Amniotic epithelial cell (primary cell): Measurements from ENCODE around the gene ARNT2.
A peak's percentile ranks its signal among the peaks of the same experiment; 100 is the strongest.

Experiments
- DNase-seq: peaks from one replicate; pipeline ENCODE4 v3.0.0-alpha.2; 2010; ENCODE audit warnings: low read depth

The ARNT2 gene

DNA sequence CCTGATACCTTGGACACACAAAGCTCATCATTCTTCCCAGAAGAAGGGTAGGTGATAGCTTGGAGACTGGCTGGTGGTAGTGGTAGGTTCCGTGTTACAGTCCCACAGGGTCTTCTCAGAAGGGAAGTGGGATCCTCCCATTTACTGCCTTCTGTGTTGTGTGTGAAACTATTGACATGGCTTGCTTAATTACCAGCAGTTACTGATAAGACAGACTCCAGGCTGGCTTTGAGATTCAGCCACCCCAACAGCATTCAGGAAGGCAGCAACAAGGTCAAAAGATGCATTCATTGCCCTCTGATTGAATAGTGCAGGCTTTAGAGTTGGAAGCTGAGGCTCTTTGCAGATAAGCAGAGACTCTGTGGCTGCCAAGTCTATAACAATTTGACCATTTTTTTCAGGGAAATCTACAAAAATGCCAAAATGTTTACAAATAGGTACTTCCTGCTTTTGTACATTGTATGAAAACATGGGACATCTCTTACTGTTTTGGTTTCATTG lies 7.7 kb downstream of the ARNT2 start:
- no peak for DNase-seq

- no peak for DNase-seq
These were observed 10.6 kb downstream of the ARNT2 start for GRCh38 chr15:80414546-80415357.

- DNase-seq: no peak
These were observed 11.1 kb downstream of the ARNT2 start for GRCh38 chr15:80415358-80415670.

GRCh38 chr15:80416702-80417101 lies 12.5 kb downstream of the ARNT2 start:
- no peak for DNase-seq

GRCh38 chr15:80418892-80419537 lies 14.8 kb downstream of the ARNT2 start:
- peak; percentile 61 for DNase-seq

DNA sequence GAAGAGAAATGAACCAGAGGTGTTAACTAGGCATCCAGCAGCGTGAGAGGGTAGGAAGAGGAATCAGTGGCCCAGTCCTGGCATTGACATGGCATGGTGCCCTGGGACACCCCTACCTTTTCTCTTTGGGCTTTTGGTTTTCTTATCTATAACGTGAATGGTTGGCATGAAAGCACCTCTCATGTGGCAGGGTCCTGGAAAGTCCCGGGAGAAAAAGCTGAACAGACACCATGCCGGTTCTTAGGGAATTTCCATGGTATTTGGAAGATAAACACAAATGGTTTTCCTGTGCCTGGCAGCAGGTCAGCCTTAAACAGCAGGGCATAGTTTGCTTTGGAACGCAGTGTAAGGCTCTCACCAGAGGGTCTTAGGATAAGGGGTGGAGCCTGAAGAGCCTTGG lies 15.4 kb downstream of the ARNT2 start:
- DNase-seq: peak; percentile 16

DNA sequence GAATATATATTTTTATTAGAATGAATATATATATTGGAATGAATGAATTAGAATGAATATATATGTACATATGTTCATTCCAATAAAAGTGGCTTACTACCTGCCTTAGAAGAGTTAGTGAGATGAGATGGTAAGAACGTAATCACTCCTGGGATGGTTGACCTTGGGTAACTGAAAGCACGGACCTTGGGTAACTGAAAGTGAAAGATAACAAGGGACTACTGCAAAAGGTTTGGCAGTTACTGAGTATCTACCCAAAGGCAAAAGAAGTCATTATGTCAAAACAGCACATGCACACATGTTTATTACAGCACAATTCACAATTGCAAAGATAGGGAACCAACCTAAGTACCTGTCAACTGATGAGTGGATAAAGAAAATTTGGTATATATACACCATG lies 16.5 kb downstream of the ARNT2 start:
- no peak for DNase-seq

GRCh38 chr15:80423215-80423614 lies 19.0 kb downstream of the ARNT2 start:
- DNase-seq: peak; percentile 65

- DNase-seq: no peak
These were observed 20.2 kb downstream of the ARNT2 start for GRCh38 chr15:80424381-80424780.

DNA sequence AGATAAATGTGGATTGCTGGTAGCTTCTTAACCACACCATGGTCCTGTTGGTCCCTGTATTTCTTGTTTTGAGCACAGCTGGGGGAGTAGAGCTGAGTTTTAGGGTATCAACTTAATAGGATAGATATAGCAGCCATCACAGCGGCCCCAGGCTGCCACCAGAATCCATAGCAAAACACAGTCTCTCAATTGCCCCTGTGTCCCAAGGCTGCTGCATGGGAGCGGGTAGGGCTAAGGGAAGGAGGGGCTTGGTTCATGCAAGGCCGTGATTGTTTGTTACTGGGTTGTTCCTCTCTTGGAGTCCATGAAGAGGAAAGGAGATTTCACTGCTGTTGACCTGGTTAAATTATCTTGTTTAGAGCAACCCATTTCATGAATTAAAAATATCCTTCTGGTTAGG lies 22.1 kb downstream of the ARNT2 start:
- DNase-seq: no peak

DNA sequence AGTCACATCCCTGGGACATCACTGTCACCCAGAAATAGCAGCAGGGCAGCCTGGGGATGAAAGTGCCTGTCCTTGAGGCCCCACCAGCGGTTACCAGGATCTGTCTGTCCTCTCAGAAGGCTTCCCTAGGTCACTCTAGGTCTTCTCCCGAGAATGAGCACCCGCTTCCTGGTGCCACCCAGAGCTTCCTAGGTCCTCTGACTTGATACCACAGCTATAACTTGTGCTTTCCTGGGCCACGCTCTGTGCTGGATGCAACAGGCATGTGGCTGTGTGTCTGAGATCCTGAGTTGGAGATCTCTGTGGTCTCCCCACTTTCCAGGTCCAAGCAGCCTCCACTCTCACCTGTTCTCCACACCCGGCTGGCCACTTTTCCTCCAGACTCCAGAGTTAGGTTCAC lies 25.8 kb downstream of the ARNT2 start:
- no peak for DNase-seq

GRCh38 chr15:80431635-80432344 lies 27.6 kb downstream of the ARNT2 start:
- no peak for DNase-seq

DNA sequence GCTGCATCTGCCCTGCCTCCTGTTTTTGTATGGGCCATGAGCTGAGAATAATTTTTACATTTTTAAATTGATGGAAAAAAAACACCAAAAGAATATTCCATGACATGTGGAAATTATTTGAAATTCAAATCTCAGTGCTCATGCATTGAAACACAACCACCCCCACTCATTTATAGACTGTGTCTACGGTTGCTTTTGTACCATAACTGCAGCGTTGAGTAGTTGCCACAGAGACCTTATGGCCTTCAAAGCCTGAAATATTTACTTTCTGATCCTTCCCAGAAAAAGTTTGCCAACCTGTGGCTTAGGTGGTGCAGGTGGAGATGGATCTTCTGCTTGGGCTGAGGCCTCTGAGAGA lies 28.1 kb downstream of the ARNT2 start:
- no peak for DNase-seq

DNA sequence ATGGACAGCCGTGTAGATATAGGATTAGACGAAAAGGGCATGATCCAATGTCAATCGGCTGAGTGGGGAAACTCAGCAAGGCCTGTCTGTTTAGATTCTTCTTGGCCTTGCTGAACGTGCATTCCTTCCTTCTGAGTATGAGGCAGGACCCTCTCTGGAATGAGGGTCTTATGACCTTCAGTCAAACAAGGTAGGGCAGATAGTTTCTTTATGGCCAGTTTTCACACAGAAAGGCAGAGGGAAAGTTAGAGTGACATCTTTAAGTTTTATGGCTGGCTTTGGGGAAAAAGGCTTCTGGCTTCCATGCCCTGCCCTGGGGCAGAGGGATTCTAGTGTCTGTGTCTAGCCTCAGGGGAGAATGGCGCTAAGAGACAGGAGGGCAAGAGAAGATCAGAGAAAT lies 29.7 kb downstream of the ARNT2 start:
- no peak for DNase-seq

- no peak for DNase-seq
These were observed 30.9 kb downstream of the ARNT2 start for GRCh38 chr15:80434926-80435720.

DNA sequence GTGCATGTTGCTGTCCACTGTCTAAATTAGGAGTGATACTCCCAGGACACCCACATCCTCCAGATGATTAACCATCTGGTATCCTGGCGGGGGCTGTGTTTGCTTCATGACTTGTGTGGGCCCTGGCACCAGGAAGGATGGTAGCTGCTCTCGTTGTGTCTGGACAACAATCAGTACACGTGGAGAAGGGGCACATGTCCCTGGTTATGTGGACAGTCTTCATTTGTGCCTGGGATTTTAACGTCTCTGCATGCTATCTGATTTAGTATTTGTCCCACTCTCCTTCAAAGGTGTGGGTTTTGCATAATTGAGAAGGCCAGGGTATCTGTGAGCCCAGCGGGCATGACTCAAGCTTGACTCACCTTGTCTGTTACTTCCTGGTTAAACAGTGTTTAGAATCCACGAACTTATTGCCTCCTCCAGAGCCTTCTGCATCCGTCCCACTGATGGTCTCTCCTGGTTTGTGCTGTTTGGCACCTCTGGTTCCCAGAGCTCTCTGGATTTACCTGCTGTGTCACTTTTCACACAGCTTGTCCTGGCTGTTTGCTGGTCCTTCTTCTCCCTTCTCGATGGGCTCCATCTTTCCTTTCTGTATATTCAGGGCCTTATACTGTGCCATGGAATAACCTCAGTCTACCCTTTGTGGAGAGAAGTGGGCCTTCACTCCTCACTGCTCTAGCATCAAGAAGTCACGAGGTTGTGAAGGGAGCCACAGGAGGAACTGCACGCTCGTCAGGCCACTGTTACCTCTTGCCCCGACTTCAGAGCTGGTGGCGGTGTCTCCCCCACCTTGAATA lies 32.5 kb downstream of the ARNT2 start:
- peak; percentile 56 for DNase-seq

DNA sequence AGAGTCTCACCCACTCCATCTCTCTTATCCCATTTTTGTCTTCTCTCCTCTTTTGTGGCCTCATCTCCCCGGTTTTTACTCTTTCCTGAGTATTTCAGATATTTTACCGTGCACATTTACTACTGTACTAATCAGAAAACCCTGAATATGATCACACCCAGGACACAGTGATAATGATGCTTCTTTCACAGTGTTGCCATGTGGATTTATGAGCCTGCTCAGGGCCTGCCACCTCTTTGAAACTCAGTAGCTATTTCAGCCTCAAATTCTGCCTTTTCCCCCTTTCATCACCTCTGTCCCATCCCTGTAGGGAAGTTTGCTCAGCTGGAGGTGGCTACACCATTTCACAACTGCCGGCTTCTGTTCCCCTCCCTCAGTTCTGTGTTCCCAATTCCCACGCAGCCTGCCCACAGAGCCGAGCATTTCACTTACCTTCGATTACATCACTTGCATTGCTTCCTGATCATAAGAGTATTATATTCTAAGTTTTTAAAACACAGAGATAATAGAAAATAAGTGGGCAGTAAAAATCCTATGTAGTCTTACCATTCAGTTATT lies 33.2 kb downstream of the ARNT2 start:
- no peak for DNase-seq

DNA sequence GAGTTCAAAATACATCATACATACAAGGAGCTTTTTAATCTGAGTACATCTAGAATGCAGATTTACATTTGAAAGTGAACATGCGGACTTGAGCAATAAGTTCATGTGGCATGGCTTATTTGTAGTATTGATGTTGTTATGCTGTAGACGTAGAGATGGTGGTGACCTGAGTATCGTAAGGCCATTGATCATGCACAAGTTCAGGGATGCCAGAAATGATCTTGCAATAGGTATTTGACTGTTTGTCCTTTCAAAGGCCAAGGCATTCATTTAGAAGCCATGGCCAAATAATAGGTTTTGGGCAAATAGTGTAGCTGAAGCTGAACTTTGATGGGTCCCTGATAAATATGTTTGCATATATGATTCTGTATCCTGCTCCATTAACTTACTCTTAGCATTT lies 35.0 kb downstream of the ARNT2 start:
- DNase-seq: no peak

DNA sequence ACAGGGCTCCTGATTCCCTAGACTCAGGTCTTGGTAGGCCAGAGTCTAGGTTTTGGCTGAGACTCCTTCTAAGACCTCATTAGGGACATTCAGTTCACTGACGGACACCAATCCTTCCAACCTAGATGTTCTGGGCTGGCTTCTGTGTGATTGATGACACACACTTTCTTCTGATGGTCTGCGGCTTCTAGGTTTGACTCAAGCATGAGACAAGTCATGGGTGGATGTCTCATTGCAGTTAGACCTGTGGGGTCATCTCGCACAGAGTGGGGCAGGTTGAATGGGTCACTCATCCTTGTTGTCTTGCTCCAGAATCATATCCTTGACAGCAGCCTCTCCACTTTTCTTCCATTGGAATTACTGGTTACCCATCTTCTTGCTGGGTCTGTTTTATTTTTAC lies 35.8 kb downstream of the ARNT2 start:
- DNase-seq: no peak

DNA sequence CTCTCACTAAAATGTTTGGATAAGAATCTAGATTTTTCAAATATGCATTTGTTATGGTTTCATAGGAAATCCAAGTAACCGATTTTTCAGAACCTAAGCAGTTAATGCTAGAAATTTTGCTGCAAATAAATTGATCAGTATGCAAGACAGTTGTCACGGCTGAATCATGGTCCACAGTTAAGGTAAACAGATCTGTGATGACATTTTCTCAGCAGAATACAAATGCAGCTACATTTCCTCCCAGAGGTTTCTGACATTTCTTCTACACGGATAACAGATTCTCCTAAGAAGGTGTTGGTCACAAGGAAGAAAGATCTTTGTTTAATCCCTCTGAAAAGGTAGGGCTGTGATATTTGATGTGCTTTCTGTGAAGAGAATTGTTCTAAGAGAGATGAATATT lies 36.9 kb downstream of the ARNT2 start:
- no peak for DNase-seq

- DNase-seq: no peak
These were observed 37.5 kb downstream of the ARNT2 start for GRCh38 chr15:80441714-80442113.
